Activated CD4-positive, alpha-beta T cell treated with anti-CD3 and anti-CD28 coated beads for 36 hours (primary cell): Measurements from ENCODE around the gene PRKN. TPM values are rescaled to one million over a fixed set of nuclear protein-coding genes. Genes with fewer than 3 reads are reported as not detected.

Source experiments
- ATAC-seq: fragments of 200-7000 bp; cut with Tn5 transposase; one replicate; pipeline ENCODE4 v1.10.0; 2021; ENCODE audit warnings: mild to moderate bottlenecking, moderate library complexity
- CTCF ChIA-PET: fragments of 350-600 bp; sonication (Branson Sonifier 250); formaldehyde crosslinking; loops from one replicate; lab custom pipeline; 2021; ENCODE audit warnings: antibody characterized with exemption; lab: Charles Lee
- POLR2A ChIA-PET: fragments of 350-600 bp; sonication (Branson Sonifier 250); formaldehyde crosslinking; loops from one replicate; lab custom pipeline; 2021; ENCODE audit warnings: antibody characterized with exemption, inconsistent platforms; lab: Charles Lee
- DNase-seq: peaks from one replicate; pipeline ENCODE4 v3.0.0-alpha.2; 2020
- H3K27ac Mint-ChIP-seq: one replicate; pipeline ENCODE4 v1.8.0; 2021; ENCODE audit warnings: mixed read lengths
- H3K27me3 Mint-ChIP-seq: one replicate; pipeline ENCODE4 v1.8.0; 2021; ENCODE audit warnings: mixed read lengths
- H3K36me3 Mint-ChIP-seq: one replicate; pipeline ENCODE4 v1.8.0; 2021; ENCODE audit warnings: low read depth, mixed read lengths
- H3K4me1 Mint-ChIP-seq: one replicate; pipeline ENCODE4 v1.8.0; 2021; ENCODE audit warnings: mixed read lengths
- H3K4me3 Mint-ChIP-seq: one replicate; pipeline ENCODE4 v1.8.0; 2021; ENCODE audit warnings: mild to moderate bottlenecking, moderate library complexity, mixed read lengths
- H3K9me3 Mint-ChIP-seq: one replicate; pipeline ENCODE4 v1.8.0; 2021; ENCODE audit warnings: low read depth, mixed read lengths
- intact Hi-C, 2 experiments: fragments of 100-400 bp; cut with DNase I in 1 of 2; cut with micrococcal nuclease in 1 of 2; formaldehyde crosslinking; loops; one replicate each; pipeline versions ENCODE4 v1.14.2 to v1.15.1; 2022 to 2024; cut with DNase I, micrococcal nuclease
- total RNA-seq, 2 experiments: library from RNA; stranded (reverse); gene quantifications; one replicate each; pipeline ENCODE4 v1.2.3, GENCODE V29; 2021

The PRKN gene
- total RNA-seq, 2 experiments from 2014 or later: 0.56 to 0.87 TPM

GRCh38 chr6:162088091-162088490, 639.5 kb downstream of the PRKN start:
- Mint-ChIP-seq H3K36me3 (no peaks in the 10 kb centered on the region), H3K4me1 (no peaks in the 10 kb centered on the region), H3K27me3 (no peaks in the 10 kb centered on the region), H3K4me3 (no peak overlapping the region), H3K27ac (no peak overlapping the region), H3K9me3 (peaks cover 4% of the 10 kb centered on the region)
- ChIA-PET POLR2A (no interaction called here), CTCF (no interaction called here)
- ATAC-seq (no peak), DNase-seq (no peak)
- intact Hi-C loops: no loop called here

- ChIA-PET CTCF (no interaction called here), POLR2A (no interaction called here)
- Mint-ChIP-seq H3K27me3 (no peaks in the 10 kb centered on the region), H3K27ac (no peak overlapping the region), H3K4me1 (no peaks in the 10 kb centered on the region), H3K9me3 (peaks cover 15% of the 10 kb centered on the region), H3K4me3 (no peak overlapping the region), H3K36me3 (no peaks in the 10 kb centered on the region)
- ATAC-seq (no peak), DNase-seq (no peak)
- intact Hi-C loops: no loop called here
These were observed 642.0 kb downstream of the PRKN start for GRCh38 chr6:162085561-162085960.

GRCh38 chr6:162082520-162082919, 645.0 kb downstream of the PRKN start:
- Mint-ChIP-seq H3K27ac (no peak overlapping the region), H3K4me1 (no peaks in the 10 kb centered on the region), H3K9me3 (peaks cover 15% of the 10 kb centered on the region), H3K4me3 (no peak overlapping the region), H3K36me3 (no peaks in the 10 kb centered on the region), H3K27me3 (no peaks in the 10 kb centered on the region)
- no peak for ATAC-seq
- ChIA-PET POLR2A (no interaction called here), CTCF (interaction anchor here (1.0 to 1.3 kb wide), 2 partner anchors 8 to 203 kb away, joined by 3 to 4 read pairs; no protein-coding TSS in a partner anchor)
- intact Hi-C loops: no loop called here
- DNase-seq: no peak

GRCh38 chr6:162078667-162079066, 648.9 kb downstream of the PRKN start:
- H3K4me3 Mint-ChIP-seq: no peak overlapping the region
- peaks cover 21% of the 10 kb centered on the region for H3K9me3 Mint-ChIP-seq
- no peaks in the 10 kb centered on the region for H3K36me3 Mint-ChIP-seq
- ChIA-PET CTCF (no interaction called here), POLR2A (no interaction called here)
- no peak for ATAC-seq
- H3K4me1 Mint-ChIP-seq: no peaks in the 10 kb centered on the region
- no peak for DNase-seq
- H3K27me3 Mint-ChIP-seq: no peaks in the 10 kb centered on the region
- intact Hi-C loops: no loop called here
- no peak overlapping the region for H3K27ac Mint-ChIP-seq

- no peak for DNase-seq
- H3K4me1 Mint-ChIP-seq: no peaks in the 10 kb centered on the region
These were observed 649.4 kb downstream of the PRKN start for GRCh38 chr6:162078126-162078525.

GRCh38 chr6:162076816-162077215, 650.8 kb downstream of the PRKN start:
- Mint-ChIP-seq H3K27ac (no peak overlapping the region), H3K4me3 (no peak overlapping the region)

More at GRCh38 chr6:162078126-162078525, 649.4 kb downstream of the PRKN start:
- no peaks in the 10 kb centered on the region for H3K27me3 Mint-ChIP-seq
- H3K4me3 Mint-ChIP-seq: no peak overlapping the region
- POLR2A ChIA-PET: no interaction called here
- H3K27ac Mint-ChIP-seq: no peak overlapping the region
- intact Hi-C loops: no loop called here
- no peak for ATAC-seq
- CTCF ChIA-PET: no interaction called here
- peaks cover 21% of the 10 kb centered on the region for H3K9me3 Mint-ChIP-seq
- H3K36me3 Mint-ChIP-seq: no peaks in the 10 kb centered on the region

GRCh38 chr6:162074641-162075275, 652.8 kb downstream of the PRKN start:
- Mint-ChIP-seq H3K27ac (no peak overlapping the region), H3K4me3 (no peak overlapping the region), H3K27me3 (no peaks in the 10 kb centered on the region), H3K36me3 (no peaks in the 10 kb centered on the region), H3K9me3 (peaks cover 26% of the 10 kb centered on the region), H3K4me1 (no peaks in the 10 kb centered on the region)
- CTCF ChIA-PET: no interaction called here
- POLR2A ChIA-PET: no interaction called here
- intact Hi-C loops: no loop called here
- ATAC-seq: no peak
- DNase-seq: no peak

More at GRCh38 chr6:162076816-162077215, 650.8 kb downstream of the PRKN start:
- ATAC-seq (no peak), DNase-seq (no peak)
- ChIA-PET CTCF (no interaction called here), POLR2A (no interaction called here)
- peaks cover 20% of the 10 kb centered on the region for H3K9me3 Mint-ChIP-seq
- intact Hi-C loops: no loop called here
- no peaks in the 10 kb centered on the region for H3K4me1 Mint-ChIP-seq
- no peaks in the 10 kb centered on the region for H3K36me3 Mint-ChIP-seq
- H3K27me3 Mint-ChIP-seq: no peaks in the 10 kb centered on the region

- DNase-seq (no peak), ATAC-seq (no peak)
- Mint-ChIP-seq H3K4me3 (no peak overlapping the region), H3K27me3 (no peaks in the 10 kb centered on the region), H3K9me3 (peaks cover 40% of the 10 kb centered on the region), H3K4me1 (no peaks in the 10 kb centered on the region), H3K27ac (no peak overlapping the region), H3K36me3 (peaks cover 2% of the 10 kb centered on the region)
- POLR2A ChIA-PET: no interaction called here
- intact Hi-C loops: no loop called here
- CTCF ChIA-PET: no interaction called here
These were observed 656.9 kb downstream of the PRKN start for GRCh38 chr6:162070639-162071038.

- no peak overlapping the region for H3K4me3 Mint-ChIP-seq
- ATAC-seq (no peak), DNase-seq (no peak)
- CTCF ChIA-PET: no interaction called here
- no peaks in the 10 kb centered on the region for H3K27me3 Mint-ChIP-seq
- POLR2A ChIA-PET: no interaction called here
- no peak overlapping the region for H3K27ac Mint-ChIP-seq
- intact Hi-C loops: no loop called here
- no peaks in the 10 kb centered on the region for H3K4me1 Mint-ChIP-seq
- peaks cover 2% of the 10 kb centered on the region for H3K36me3 Mint-ChIP-seq
- H3K9me3 Mint-ChIP-seq: peaks cover 37% of the 10 kb centered on the region
These were observed 657.6 kb downstream of the PRKN start for GRCh38 chr6:162069995-162070394.

- ChIA-PET CTCF (no interaction called here), POLR2A (no interaction called here)
- Mint-ChIP-seq H3K36me3 (peaks cover 2% of the 10 kb centered on the region), H3K9me3 (peaks cover 38% of the 10 kb centered on the region), H3K27me3 (no peaks in the 10 kb centered on the region), H3K27ac (no peak overlapping the region), H3K4me1 (no peaks in the 10 kb centered on the region), H3K4me3 (no peak overlapping the region)
- no peak for ATAC-seq
- intact Hi-C loops: no loop called here
- no peak for DNase-seq
These were observed 659.2 kb downstream of the PRKN start for GRCh38 chr6:162068340-162068739.

GRCh38 chr6:162063666-162064065, 663.9 kb downstream of the PRKN start:
- peaks cover 16% of the 10 kb centered on the region for H3K9me3 Mint-ChIP-seq
- ChIA-PET POLR2A (no interaction called here), CTCF (no interaction called here)
- H3K4me3 Mint-ChIP-seq: no peak overlapping the region
- no peaks in the 10 kb centered on the region for H3K27me3 Mint-ChIP-seq
- no peaks in the 10 kb centered on the region for H3K4me1 Mint-ChIP-seq
- intact Hi-C loops: no loop called here
- H3K36me3 Mint-ChIP-seq: no peaks in the 10 kb centered on the region
- no peak overlapping the region for H3K27ac Mint-ChIP-seq
- no peak for DNase-seq
- ATAC-seq: no peak

GRCh38 chr6:162058281-162058875, 669.2 kb downstream of the PRKN start:
- intact Hi-C loops: no loop called here
- no peak for DNase-seq
- Mint-ChIP-seq H3K27me3 (no peaks in the 10 kb centered on the region), H3K4me3 (no peak overlapping the region), H3K4me1 (no peaks in the 10 kb centered on the region), H3K36me3 (no peaks in the 10 kb centered on the region), H3K27ac (no peak overlapping the region), H3K9me3 (peaks cover 7% of the 10 kb centered on the region)
- ChIA-PET CTCF (no interaction called here), POLR2A (no interaction called here)
- no peak for ATAC-seq
